ENCODE results near the gene ANKHD1.

ANKHD1 gene

GRCh38 chr5:140557965-140558364 is 156.3 kb downstream of the ANKHD1 start:
- H3K27ac ChIP-seq: peak overlapping the region; percentile 85
- no peak for TF ChIP-seq ZFX (IDR thresholded peaks at IDR 0.05)
- TF ChIP-seq, protein P1, sequence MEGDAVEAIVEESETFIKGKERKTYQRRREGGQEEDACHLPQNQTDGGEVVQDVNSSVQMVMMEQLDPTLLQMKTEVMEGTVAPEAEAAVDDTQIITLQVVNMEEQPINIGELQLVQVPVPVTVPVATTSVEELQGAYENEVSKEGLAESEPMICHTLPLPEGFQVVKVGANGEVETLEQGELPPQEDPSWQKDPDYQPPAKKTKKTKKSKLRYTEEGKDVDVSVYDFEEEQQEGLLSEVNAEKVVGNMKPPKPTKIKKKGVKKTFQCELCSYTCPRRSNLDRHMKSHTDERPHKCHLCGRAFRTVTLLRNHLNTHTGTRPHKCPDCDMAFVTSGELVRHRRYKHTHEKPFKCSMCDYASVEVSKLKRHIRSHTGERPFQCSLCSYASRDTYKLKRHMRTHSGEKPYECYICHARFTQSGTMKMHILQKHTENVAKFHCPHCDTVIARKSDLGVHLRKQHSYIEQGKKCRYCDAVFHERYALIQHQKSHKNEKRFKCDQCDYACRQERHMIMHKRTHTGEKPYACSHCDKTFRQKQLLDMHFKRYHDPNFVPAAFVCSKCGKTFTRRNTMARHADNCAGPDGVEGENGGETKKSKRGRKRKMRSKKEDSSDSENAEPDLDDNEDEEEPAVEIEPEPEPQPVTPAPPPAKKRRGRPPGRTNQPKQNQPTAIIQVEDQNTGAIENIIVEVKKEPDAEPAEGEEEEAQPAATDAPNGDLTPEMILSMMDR (conservative IDR thresholded peaks at IDR 0.05): no peak

GRCh38 chr5:140558542-140558941 is 156.9 kb downstream of the ANKHD1 start:
- no peak for TF ChIP-seq ZFX (IDR thresholded peaks at IDR 0.05)
- TF ChIP-seq, protein P1 (conservative IDR thresholded peaks at IDR 0.05): no peak
- H3K27ac ChIP-seq: peak overlapping the region; percentile 85; the same call in 1 of the 2 replicates

GRCh38 chr5:140560227-140560626 is 158.6 kb downstream of the ANKHD1 start:
- TF ChIP-seq, protein P1 (conservative IDR thresholded peaks at IDR 0.05): no peak
- no peak for TF ChIP-seq ZFX (IDR thresholded peaks at IDR 0.05)
- H3K27ac ChIP-seq: no peak overlapping the region

GRCh38 chr5:140561753-140562523 is 160.3 kb downstream of the ANKHD1 start:
- no peak overlapping the region for H3K27ac ChIP-seq
- TF ChIP-seq, protein P1 (conservative IDR thresholded peaks at IDR 0.05): no peak
- TF ChIP-seq ZFX (IDR thresholded peaks at IDR 0.05): no peak

DNA sequence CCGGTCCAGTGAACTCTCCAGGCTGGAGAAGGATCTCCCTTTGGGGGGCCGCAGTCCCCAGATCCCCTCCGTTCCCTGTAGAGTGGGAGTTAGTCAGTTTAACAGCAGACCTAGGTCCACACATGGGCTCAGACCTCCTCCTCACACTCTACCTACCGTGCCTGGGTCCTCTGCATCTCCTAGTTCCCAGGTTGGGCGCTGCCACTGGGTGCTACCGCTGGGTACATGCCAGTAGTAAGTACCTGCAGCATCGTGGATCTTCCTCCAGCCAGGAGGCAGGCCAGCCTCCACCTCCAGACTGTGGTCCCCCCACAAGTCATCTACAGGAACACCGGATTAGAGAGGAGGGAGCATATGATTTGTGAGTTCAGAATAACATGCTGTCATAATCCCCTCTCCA is 162.0 kb downstream of the ANKHD1 start:
- TF ChIP-seq, protein P1 (conservative IDR thresholded peaks at IDR 0.05): no peak
- TF ChIP-seq ZFX (IDR thresholded peaks at IDR 0.05): no peak
- peak overlapping the region; percentile 97 for H3K27ac ChIP-seq

- peak within 1 kb of the TSS; percentile 97 for H3K27ac ChIP-seq
- no peak for TF ChIP-seq ZFX (IDR thresholded peaks at IDR 0.05)
- TF ChIP-seq, protein P1 (conservative IDR thresholded peaks at IDR 0.05): no peak
Measured at GRCh38 chr5:140564196-140565023, 162.8 kb downstream of the ANKHD1 start, which contains the start of the genes APBB3 and SLC35A4. APBB3 (minus strand) TSS chr5:140564598; CDS start chr5:140564245, 353 bp downstream. SLC35A4 (plus strand) TSS chr5:140564828; CDS start chr5:140567170, 2,342 bp downstream.
